GM19328 (cell line): ENCODE measurements around the gene SLIT3.

ENCODE experiments used
- ATAC-seq: cut with Tn5 transposase; IDR thresholded peaks from one replicate; pipeline ENCODE4 v1.9.1; 2021; ENCODE audit warnings: mild to moderate bottlenecking, moderate library complexity; ENCODE audit not compliant: unreplicated experiment

The SLIT3 gene

GRCh38 chr5:169178274-169178673, 122.7 kb downstream of the SLIT3 start:
- no peak for ATAC-seq

GRCh38 chr5:169176709-169177694, 123.9 kb downstream of the SLIT3 start:
- ATAC-seq: no peak

- ATAC-seq: no peak
Observed at GRCh38 chr5:169175733-169176132, 125.2 kb downstream of the SLIT3 start.

GRCh38 chr5:169174923-169175322, 126.0 kb downstream of the SLIT3 start:
- no peak for ATAC-seq

GRCh38 chr5:169173372-169173771, 127.6 kb downstream of the SLIT3 start:
- no peak for ATAC-seq

GRCh38 chr5:169171515-169171914, 129.4 kb downstream of the SLIT3 start:
- no peak for ATAC-seq

GRCh38 chr5:169169783-169170182, 131.2 kb downstream of the SLIT3 start:
- no peak for ATAC-seq

- ATAC-seq: no peak
Observed at GRCh38 chr5:169168280-169168679, 132.7 kb downstream of the SLIT3 start.

- no peak for ATAC-seq
Observed at GRCh38 chr5:169166078-169166477, 134.9 kb downstream of the SLIT3 start.

GRCh38 chr5:169165052-169165451, 135.9 kb downstream of the SLIT3 start:
- ATAC-seq: no peak

GRCh38 chr5:169164481-169164925, 136.4 kb downstream of the SLIT3 start:
- ATAC-seq: no peak

- ATAC-seq: no peak
Observed at GRCh38 chr5:169162407-169162806, 138.5 kb downstream of the SLIT3 start.

- no peak for ATAC-seq
Observed at GRCh38 chr5:169161022-169161680, 139.8 kb downstream of the SLIT3 start.

GRCh38 chr5:169160405-169160901, 140.5 kb downstream of the SLIT3 start:
- ATAC-seq: no peak

GRCh38 chr5:169158764-169159163, 142.2 kb downstream of the SLIT3 start:
- no peak for ATAC-seq

- ATAC-seq: no peak
Observed at GRCh38 chr5:169157064-169157463, 143.9 kb downstream of the SLIT3 start.

GRCh38 chr5:169154679-169155078, 146.3 kb downstream of the SLIT3 start:
- ATAC-seq: no peak

- no peak for ATAC-seq
Observed at GRCh38 chr5:169153405-169153804, 147.5 kb downstream of the SLIT3 start.

- no peak for ATAC-seq
Observed at GRCh38 chr5:169152946-169153345, 148.0 kb downstream of the SLIT3 start.

- ATAC-seq: no peak
Observed at GRCh38 chr5:169152453-169152852, 148.5 kb downstream of the SLIT3 start.

GRCh38 chr5:169151051-169151805, 149.7 kb downstream of the SLIT3 start:
- no peak for ATAC-seq
